CD4-positive, CD25-positive, alpha-beta regulatory T cell (primary cell): Measurements from ENCODE around the gene SYVN1. TPM values are rescaled to one million over a fixed set of nuclear protein-coding genes. Genes with fewer than 3 reads are reported as not detected.

Source experiments
- ATAC-seq, 2 donors: fragments of 150-1000 bp; cut with Tn5 transposase; one replicate each; pipeline ENCODE4 v1.10.0; 2021; ENCODE audit warnings: low read depth in 2 of 2, moderate number of reproducible peaks in 2 of 2, moderate library complexity in 1 of 2
- DNase-seq, 3 donors: peaks; one replicate each; pipeline versions ENCODE4 v3.0.0 to v3.0.0-alpha.2; 2012 to 2022; ENCODE audit warnings: mixed read lengths in 1 of 3
- H3K27ac ChIP-seq: one replicate; pipeline ENCODE4 v1.7.0; 2013; ENCODE audit warnings: mild to moderate bottlenecking, low read length; ENCODE audit not compliant: insufficient read depth, poor library complexity, severe bottlenecking
- H3K27me3 ChIP-seq: one replicate; pipeline ENCODE4 v1.7.0; 2013; ENCODE audit warnings: low read length; ENCODE audit not compliant: control insufficient read depth, insufficient read depth
- H3K36me3 ChIP-seq: one replicate; pipeline ENCODE4 v1.7.0; 2013; ENCODE audit warnings: mild to moderate bottlenecking, low read length, moderate library complexity; ENCODE audit not compliant: control insufficient read depth, insufficient read depth
- H3K4me1 ChIP-seq: 2 replicates; pipeline ENCODE4 v1.7.0; 2013; ENCODE audit warnings: mild to moderate bottlenecking, low read length; ENCODE audit not compliant: insufficient read depth, control insufficient read depth, poor library complexity, severe bottlenecking
- H3K4me3 ChIP-seq: one replicate; pipeline ENCODE4 v1.7.0; 2013; ENCODE audit warnings: low read depth, mild to moderate bottlenecking, low read length, moderate library complexity
- H3K9me3 ChIP-seq, 2 experiments: 1 replicate in 1 of 2; 2 replicates in 1 of 2; pipeline ENCODE4 v1.7.0; 2013; ENCODE audit warnings: low read length in 2 of 2, mild to moderate bottlenecking in 1 of 2, moderate library complexity in 1 of 2; ENCODE audit not compliant: control insufficient read depth in 2 of 2
- H3K27ac Mint-ChIP-seq, 3 donors: one replicate each; pipeline ENCODE4 v1.8.0; 2020 to 2022; ENCODE audit warnings: mild to moderate bottlenecking in 3 of 3, mixed read lengths in 3 of 3, moderate library complexity in 2 of 3
- H3K27me3 Mint-ChIP-seq: one replicate; pipeline ENCODE4 v1.8.0; 2022; ENCODE audit warnings: mild to moderate bottlenecking, mixed read lengths
- H3K36me3 Mint-ChIP-seq: one replicate; pipeline ENCODE4 v1.8.0; 2020; ENCODE audit warnings: mixed read lengths
- H3K4me1 Mint-ChIP-seq, 4 donors: one replicate each; pipeline ENCODE4 v1.8.0; 2020 to 2022; ENCODE audit warnings: mixed read lengths in 4 of 4, mild to moderate bottlenecking in 1 of 4
- H3K4me3 Mint-ChIP-seq, 4 donors: one replicate each; pipeline ENCODE4 v1.8.0; 2020 to 2022; ENCODE audit warnings: mild to moderate bottlenecking in 4 of 4, mixed read lengths in 4 of 4, moderate library complexity in 3 of 4
- H3K9me3 Mint-ChIP-seq, 7 donors: one replicate each; pipeline ENCODE4 v1.8.0; 2020 to 2022; ENCODE audit warnings: mixed read lengths in 7 of 7, mild to moderate bottlenecking in 3 of 7, moderate library complexity in 2 of 7
- polyA plus RNA-seq, 4 donors: library from polyadenylated mRNA; unstranded; fragments of 300-500 nt; fragmentation: Illumina TruSeq; gene quantifications; one replicate each; pipeline ENCODE4 v1.2.3, GENCODE V29; 2021
- total RNA-seq: library from RNA; stranded (reverse); gene quantifications from one replicate; pipeline ENCODE4 v1.2.3, GENCODE V29; 2022

The SYVN1 gene
- total and polyA plus RNA-seq, 5 donors from 2014 or later, result 6.2 to 66.3 (median 7.5) TPM

DNA sequence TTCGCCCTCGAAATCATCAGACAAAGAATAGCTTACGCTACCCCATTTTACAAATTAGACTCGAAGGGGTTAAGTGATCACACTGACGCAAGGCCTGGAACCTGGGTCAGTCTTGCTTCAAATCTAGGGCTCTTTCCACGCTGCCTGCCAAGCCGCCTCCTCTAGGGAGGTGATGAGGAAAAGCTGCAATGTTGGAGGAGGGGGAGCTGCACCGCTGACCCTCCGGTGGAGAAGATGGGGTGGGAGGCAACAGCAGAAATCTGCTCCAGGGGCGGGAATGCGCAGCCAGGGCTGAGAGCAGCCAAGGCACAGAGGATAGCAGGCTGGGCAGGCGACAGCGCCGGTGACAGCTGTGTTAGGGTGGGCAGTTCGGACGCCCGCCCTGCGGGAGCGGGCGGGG is 595 bp downstream of the SYVN1 start:
- no peaks in the 10 kb centered on the region for H3K9me3 ChIP-seq
- Mint-ChIP-seq H3K9me3 (peaks cover 0 to 2% (median 0%) of the 10 kb centered on the region in 7 donors), H3K36me3 (peaks cover 8% of the 10 kb centered on the region), H3K4me3 (peak overlapping the region; percentile 96 to 100 (median 98)), H3K27me3 (no peaks in the 10 kb centered on the region), H3K27ac (peak overlapping the region; percentile 89 to 100 (median 99)), H3K4me1 (peaks cover 7 to 48% (median 23%) of the 10 kb centered on the region in 4 donors)
- ATAC-seq, result no peak
- H3K27me3 ChIP-seq, result no peaks in the 10 kb centered on the region
- H3K4me3 ChIP-seq, result peak overlapping the region; percentile 78
- H3K36me3 ChIP-seq, result peaks cover 39% of the 10 kb centered on the region
- H3K4me1 ChIP-seq, result peaks cover 38% of the 10 kb centered on the region
- H3K27ac ChIP-seq, result peak overlapping the region; percentile 99
- DNase-seq, result peak in 1 of 3 donors; percentile 20

DNA sequence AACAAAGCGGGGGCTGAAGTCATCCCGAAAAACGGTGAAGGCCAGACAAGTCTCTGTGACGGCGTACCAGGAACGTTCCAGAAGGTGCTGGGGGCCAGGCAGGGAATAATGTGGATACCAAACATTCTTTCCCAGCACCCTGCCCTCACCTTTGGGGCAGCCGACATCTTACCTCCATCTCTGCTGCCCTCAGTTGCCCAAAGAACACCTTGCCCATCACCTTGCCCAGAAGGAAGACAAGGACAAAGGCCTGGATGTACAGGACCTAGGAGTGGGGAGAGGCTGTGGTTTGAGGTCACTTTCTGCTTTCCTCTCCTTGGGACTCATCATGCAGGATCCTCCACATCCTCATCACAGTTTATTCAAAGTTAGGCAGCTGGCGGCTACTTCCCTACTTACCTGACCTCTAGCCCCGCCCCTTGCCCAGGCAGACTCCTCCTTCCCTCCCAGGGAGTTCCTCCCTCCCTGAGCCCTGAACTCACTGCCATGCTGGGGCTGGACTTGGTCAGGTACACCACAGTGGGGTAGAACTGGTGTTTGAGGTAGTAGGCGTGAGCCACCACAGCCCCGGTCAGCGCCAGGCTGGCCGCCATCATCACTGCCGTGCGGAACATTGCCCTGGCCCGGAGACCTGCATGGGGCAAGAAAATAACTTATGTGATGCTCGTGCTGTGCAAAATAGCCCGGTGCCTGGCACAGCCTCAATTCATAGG is 1.2 kb downstream of the SYVN1 start:
- Mint-ChIP-seq H3K4me1 (peaks cover 7 to 48% (median 23%) of the 10 kb centered on the region in 4 donors), H3K9me3 (peaks cover 0 to 2% (median 0%) of the 10 kb centered on the region in 7 donors), H3K27me3 (no peaks in the 10 kb centered on the region), H3K36me3 (peaks cover 8% of the 10 kb centered on the region), H3K4me3 (peak overlapping the region; percentile 96 to 100 (median 98)), H3K27ac (peak overlapping the region; percentile 89 to 100 (median 99))
- Histone ChIP-seq H3K27me3 (no peaks in the 10 kb centered on the region), H3K27ac (peak overlapping the region; percentile 99), H3K4me1 (peaks cover 38% of the 10 kb centered on the region), H3K36me3 (peaks cover 45% of the 10 kb centered on the region), H3K4me3 (peak overlapping the region; percentile 78), H3K9me3 (no peaks in the 10 kb centered on the region)
- no peak for ATAC-seq
- DNase-seq, result peak in 1 of 3 donors; percentile 68

DNA sequence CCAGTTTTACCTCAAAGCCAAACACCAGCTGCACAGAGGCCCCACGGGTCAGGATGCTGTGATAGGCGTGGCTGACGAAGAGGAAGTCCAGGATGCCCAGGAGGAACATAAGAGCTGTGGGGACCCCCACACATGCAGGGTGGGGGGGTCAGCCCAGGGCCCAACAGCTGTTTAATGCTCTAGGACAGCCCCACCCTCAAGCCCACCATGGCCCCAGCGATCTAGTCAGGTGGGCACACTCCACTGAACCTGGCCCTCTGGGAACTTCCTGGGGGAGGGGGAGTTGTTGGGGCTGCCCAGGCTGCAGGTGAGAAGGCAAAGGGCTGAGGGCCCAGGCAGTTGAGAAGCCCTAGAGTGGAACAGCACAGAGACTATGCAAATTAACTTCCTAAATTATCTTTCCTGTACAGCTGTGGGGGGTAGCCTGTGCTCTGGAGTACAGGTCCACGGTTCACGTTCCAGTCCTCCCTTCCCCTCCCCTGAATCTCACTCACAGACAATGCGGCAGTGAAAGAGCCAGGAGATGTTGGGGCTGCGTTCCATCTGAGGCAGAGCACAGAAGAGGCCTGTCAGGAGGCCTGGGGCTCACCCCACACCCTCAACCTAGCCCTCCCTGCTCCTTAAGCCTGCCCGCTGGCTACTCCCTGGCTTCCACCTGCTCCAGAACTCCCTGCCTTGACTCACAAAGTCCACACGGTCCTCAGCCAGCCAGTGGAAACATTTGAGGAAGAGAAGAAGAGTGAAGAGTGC is 1.9 kb downstream of the SYVN1 start:
- Histone ChIP-seq H3K27ac (peak overlapping the region; percentile 20), H3K27me3 (no peaks in the 10 kb centered on the region), H3K4me1 (peaks cover 38% of the 10 kb centered on the region), H3K4me3 (no peak overlapping the region), H3K9me3 (no peaks in the 10 kb centered on the region), H3K36me3 (peaks cover 51% of the 10 kb centered on the region)
- Mint-ChIP-seq H3K36me3 (peaks cover 8% of the 10 kb centered on the region), H3K4me1 (peaks cover 7 to 46% (median 23%) of the 10 kb centered on the region in 4 donors), H3K4me3 (peak overlapping the region; percentile 96 to 100 (median 98)), H3K27ac (peak overlapping the region in 2 of 3 donors; percentile 26 to 99), H3K9me3 (peaks cover 0 to 2% (median 0%) of the 10 kb centered on the region in 7 donors), H3K27me3 (no peaks in the 10 kb centered on the region)
- DNase-seq (no peak), ATAC-seq (no peak)

DNA sequence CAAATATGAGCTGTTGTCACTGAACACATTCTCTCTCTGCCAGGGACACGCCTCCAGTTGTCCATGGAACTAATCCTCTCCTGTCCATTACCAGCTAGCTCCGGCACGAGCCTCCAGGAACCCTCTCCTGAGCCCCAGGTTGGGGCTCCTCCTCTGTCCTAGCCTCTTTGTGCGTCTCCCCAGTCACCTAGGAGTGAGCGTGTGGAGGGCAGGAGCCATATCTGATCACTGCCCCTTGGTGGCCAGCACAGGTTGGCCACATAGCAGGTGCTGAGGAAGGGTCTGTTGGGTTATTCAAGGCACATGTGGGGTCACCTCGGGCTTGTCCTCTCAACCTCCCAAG is 2.5 kb downstream of the SYVN1 start:
- no peak for ATAC-seq
- peak overlapping the region; percentile 21 to 75 (median 30) for H3K4me3 Mint-ChIP-seq
- H3K4me1 Mint-ChIP-seq, result peaks cover 7 to 45% (median 23%) of the 10 kb centered on the region in 4 donors
- DNase-seq, result no peak
- no peaks in the 10 kb centered on the region for H3K27me3 ChIP-seq
- H3K27ac Mint-ChIP-seq, result peak overlapping the region in 2 of 3 donors; percentile 11 to 26
- no peaks in the 10 kb centered on the region for H3K27me3 Mint-ChIP-seq
- H3K4me3 ChIP-seq, result no peak overlapping the region
- H3K9me3 Mint-ChIP-seq, result peaks cover 0 to 2% (median 0%) of the 10 kb centered on the region in 7 donors
- H3K36me3 Mint-ChIP-seq, result peaks cover 10% of the 10 kb centered on the region
- peaks cover 38% of the 10 kb centered on the region for H3K4me1 ChIP-seq
- H3K27ac ChIP-seq, result no peak overlapping the region
- peaks cover 52% of the 10 kb centered on the region for H3K36me3 ChIP-seq
- H3K9me3 ChIP-seq, result no peaks in the 10 kb centered on the region

DNA sequence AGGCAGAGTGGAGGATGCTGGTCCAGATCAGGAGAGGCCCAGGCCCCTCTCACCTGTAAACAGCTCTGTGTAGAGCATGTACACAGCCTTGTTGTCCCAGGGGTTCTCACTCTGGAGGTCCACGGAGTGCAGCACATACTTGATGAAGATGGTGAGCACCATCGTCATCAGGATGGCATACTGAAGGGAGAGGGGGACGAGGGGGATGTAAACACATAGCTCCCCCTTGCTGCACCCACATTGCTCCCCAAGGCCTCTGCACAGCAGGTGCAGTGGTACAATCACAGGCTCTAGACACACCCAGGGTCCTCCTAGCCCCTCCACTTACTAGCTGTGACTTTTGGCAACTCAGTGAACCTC is 2.9 kb downstream of the SYVN1 start:
- peaks cover 15% of the 10 kb centered on the region for H3K36me3 Mint-ChIP-seq
- Histone ChIP-seq H3K4me3 (no peak overlapping the region), H3K9me3 (no peaks in the 10 kb centered on the region), H3K27ac (no peak overlapping the region), H3K27me3 (no peaks in the 10 kb centered on the region), H3K36me3 (peaks cover 57% of the 10 kb centered on the region), H3K4me1 (peaks cover 38% of the 10 kb centered on the region)
- DNase-seq, result no peak
- H3K4me1 Mint-ChIP-seq, result peaks cover 6 to 40% (median 21%) of the 10 kb centered on the region in 4 donors
- no peaks in the 10 kb centered on the region for H3K27me3 Mint-ChIP-seq
- H3K9me3 Mint-ChIP-seq, result peaks cover 0 to 2% (median 0%) of the 10 kb centered on the region in 7 donors
- peak overlapping the region in 3 of 4 donors; percentile 21 to 86 (median 75) for H3K4me3 Mint-ChIP-seq
- peak overlapping the region in 1 of 3 donors; percentile 47 for H3K27ac Mint-ChIP-seq
- ATAC-seq, result no peak

DNA sequence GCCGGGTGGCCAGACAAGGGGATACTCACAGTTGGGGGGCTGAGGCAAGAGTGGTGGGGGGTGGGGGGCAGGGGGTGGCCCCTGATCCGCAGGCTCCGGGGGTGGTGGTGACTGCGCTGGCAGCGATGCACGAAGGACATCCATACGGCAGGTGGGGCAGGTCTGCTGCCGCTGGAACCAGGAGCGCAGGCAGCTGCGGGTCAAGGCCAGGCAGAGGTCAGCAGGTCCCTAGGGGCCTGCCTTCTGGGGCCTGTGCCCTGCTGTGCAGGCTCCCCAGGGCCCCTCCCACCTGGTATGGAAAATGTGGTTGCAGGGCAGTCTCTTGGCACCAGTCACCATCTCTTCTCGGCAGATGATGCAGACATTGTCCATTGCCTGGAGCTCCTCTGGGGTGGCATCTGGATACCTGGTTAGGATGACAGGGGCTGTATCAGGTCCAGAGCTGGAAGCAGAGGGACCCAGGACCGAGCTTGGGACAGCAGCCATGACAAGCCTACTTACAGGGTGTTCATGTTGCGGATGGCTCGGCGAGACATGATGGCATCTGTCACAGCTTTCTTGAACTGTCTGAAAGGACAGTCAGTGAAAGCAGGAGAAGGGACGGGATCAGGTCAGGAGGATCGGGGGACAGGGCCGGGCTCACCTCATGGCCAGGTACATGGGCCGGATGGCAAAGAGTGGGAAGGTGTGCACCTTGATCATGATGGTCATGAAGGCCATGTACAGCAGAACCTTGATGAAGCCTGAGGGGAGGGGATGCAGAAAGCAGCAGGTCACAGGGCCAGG is 3.5 kb downstream of the SYVN1 start:
- peaks cover 16% of the 10 kb centered on the region for H3K36me3 Mint-ChIP-seq
- H3K4me1 ChIP-seq, result peaks cover 32% of the 10 kb centered on the region
- peak overlapping the region in 3 of 4 donors; percentile 67 to 86 (median 75) for H3K4me3 Mint-ChIP-seq
- H3K9me3 ChIP-seq, result no peaks in the 10 kb centered on the region
- no peaks in the 10 kb centered on the region for H3K9me3 Mint-ChIP-seq
- no peak for DNase-seq
- no peak overlapping the region for H3K4me3 ChIP-seq
- H3K4me1 Mint-ChIP-seq, result peaks cover 0 to 34% (median 16%) of the 10 kb centered on the region in 4 donors
- ATAC-seq, result no peak
- H3K27me3 Mint-ChIP-seq, result no peaks in the 10 kb centered on the region
- H3K36me3 ChIP-seq, result peaks cover 63% of the 10 kb centered on the region
- H3K27ac ChIP-seq, result no peak overlapping the region
- no peaks in the 10 kb centered on the region for H3K27me3 ChIP-seq
- peak overlapping the region in 2 of 3 donors; percentile 47 to 69 for H3K27ac Mint-ChIP-seq

DNA sequence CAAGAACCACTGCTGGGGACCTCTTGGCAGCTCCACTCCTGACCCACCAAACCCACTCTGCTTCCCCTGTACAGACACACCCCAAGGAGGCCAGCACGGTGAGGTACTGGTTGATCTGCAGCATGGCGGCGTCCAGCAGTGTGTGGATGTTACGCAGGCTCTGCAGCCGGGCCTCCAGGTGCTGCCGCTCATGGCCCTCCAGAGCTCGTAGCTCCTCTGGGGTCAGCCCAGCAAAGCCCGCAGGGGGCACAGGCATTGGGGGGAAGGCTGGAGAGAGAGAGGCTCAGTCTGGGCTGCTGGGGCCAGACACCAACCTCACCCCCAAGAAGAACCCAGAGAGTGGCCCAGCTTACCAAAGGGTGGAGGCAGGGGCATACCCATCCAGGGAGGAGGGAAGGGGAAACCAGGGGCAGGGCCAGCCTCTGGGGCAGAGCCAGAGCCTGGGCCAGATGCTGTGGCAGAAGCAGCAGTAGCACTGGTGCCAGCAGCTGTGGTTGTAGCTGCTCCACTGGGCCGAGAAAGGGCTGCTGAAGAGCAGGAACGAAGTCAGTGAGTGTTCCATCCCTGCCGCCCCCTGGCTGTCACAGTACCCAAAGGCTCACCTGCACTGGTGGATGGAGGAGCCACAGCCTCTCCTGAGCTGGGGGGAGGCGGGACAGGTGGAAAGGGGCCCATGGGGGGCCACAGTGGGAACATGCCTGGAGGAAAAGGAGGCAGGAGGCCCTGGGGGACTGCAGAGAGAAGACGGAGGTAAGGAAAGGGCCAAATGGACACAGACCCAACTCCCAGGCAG is 4.5 kb downstream of the SYVN1 start:
- Histone ChIP-seq H3K9me3 (no peaks in the 10 kb centered on the region), H3K27ac (no peak overlapping the region), H3K27me3 (no peaks in the 10 kb centered on the region), H3K4me1 (peaks cover 26% of the 10 kb centered on the region), H3K36me3 (peaks cover 73% of the 10 kb centered on the region), H3K4me3 (no peak overlapping the region)
- Mint-ChIP-seq H3K36me3 (peaks cover 16% of the 10 kb centered on the region), H3K9me3 (no peaks in the 10 kb centered on the region), H3K27me3 (no peaks in the 10 kb centered on the region), H3K4me1 (peaks cover 0 to 26% (median 12%) of the 10 kb centered on the region in 4 donors), H3K4me3 (no peak overlapping the region), H3K27ac (peak overlapping the region in 1 of 3 donors; percentile 89)
- ATAC-seq (no peak), DNase-seq (no peak)
